ENCODE data around the gene STIM2. TPM values are rescaled to one million over a fixed set of nuclear protein-coding genes. Genes with fewer than 3 reads are reported as not detected.
A peak's percentile ranks its signal among the peaks of the same experiment; 100 is the strongest.

The STIM2 gene
- total and polyA plus RNA-seq, 2 donors, result 14.9 to 34.9 TPM

GRCh38 chr4:26851129-26851528 is 9.5 kb upstream of the STIM2 start:
- Histone ChIP-seq H3K36me3 (ENCODE audit: insufficient read depth) (no peaks in the 10 kb centered on the region), H3K4me3 (ENCODE audit: low read depth, low read length) (no peak overlapping the region), H3K27ac (ENCODE audit: low read depth) (no peak overlapping the region), H3K4me1 (ENCODE audit: insufficient read depth) (no peaks in the 10 kb centered on the region)
- DNase-seq (ENCODE audit: extremely low spot score), result no peak
- over 99% methylated on average over 2 of the region's 2 CpGs for WGBS

GRCh38 chr4:26854701-26855100 is 5.9 kb upstream of the STIM2 start:
- no peak for DNase-seq (ENCODE audit: extremely low spot score)
- H3K4me1 ChIP-seq (ENCODE audit: insufficient read depth), result no peaks in the 10 kb centered on the region
- WGBS, result 72% methylated on average over 6 of the region's 6 CpGs
- no peak overlapping the region for H3K4me3 ChIP-seq (ENCODE audit: low read depth, low read length)
- H3K27ac ChIP-seq (ENCODE audit: low read depth), result no peak overlapping the region
- no peaks in the 10 kb centered on the region for H3K36me3 ChIP-seq (ENCODE audit: insufficient read depth)

GRCh38 chr4:26856906-26857277 is 3.7 kb upstream of the STIM2 start:
- Histone ChIP-seq H3K4me3 (ENCODE audit: low read depth, low read length) (peak overlapping the region; percentile 64), H3K4me1 (ENCODE audit: insufficient read depth) (no peaks in the 10 kb centered on the region), H3K36me3 (ENCODE audit: insufficient read depth) (no peaks in the 10 kb centered on the region), H3K27ac (ENCODE audit: low read depth) (peak overlapping the region; percentile 83)
- 27% methylated on average over 7 of the region's 7 CpGs for WGBS
- DNase-seq (ENCODE audit: extremely low spot score), result no peak

GRCh38 chr4:26857278-26858034 is 3.2 kb upstream of the STIM2 start:
- no peak for DNase-seq (ENCODE audit: extremely low spot score)
- H3K36me3 ChIP-seq (ENCODE audit: insufficient read depth), result no peaks in the 10 kb centered on the region
- H3K4me1 ChIP-seq (ENCODE audit: insufficient read depth), result no peaks in the 10 kb centered on the region
- WGBS, result under 1% methylated on average over 65 of the region's 65 CpGs
- H3K4me3 ChIP-seq (ENCODE audit: low read depth, low read length), result peak overlapping the region; percentile 64
- H3K27ac ChIP-seq (ENCODE audit: low read depth), result peak overlapping the region; percentile 83

GRCh38 chr4:26858035-26858918 is 2.4 kb upstream of the STIM2 start:
- no peak for DNase-seq (ENCODE audit: extremely low spot score)
- Histone ChIP-seq H3K4me3 (ENCODE audit: low read depth, low read length) (peak overlapping the region; percentile 64), H3K27ac (ENCODE audit: low read depth) (no peak overlapping the region), H3K4me1 (ENCODE audit: insufficient read depth) (no peaks in the 10 kb centered on the region), H3K36me3 (ENCODE audit: insufficient read depth) (no peaks in the 10 kb centered on the region)
- 10% methylated on average over 17 of the region's 17 CpGs for WGBS

GRCh38 chr4:26858947-26859401 is 1.7 kb upstream of the STIM2 start:
- Histone ChIP-seq H3K27ac (ENCODE audit: low read depth) (no peak overlapping the region), H3K4me1 (ENCODE audit: insufficient read depth) (no peaks in the 10 kb centered on the region), H3K4me3 (ENCODE audit: low read depth, low read length) (no peak overlapping the region), H3K36me3 (ENCODE audit: insufficient read depth) (no peaks in the 10 kb centered on the region)
- WGBS, result 56% methylated on average over 3 of the region's 3 CpGs
- no peak for DNase-seq (ENCODE audit: extremely low spot score)

GRCh38 chr4:26859762-26860156 is 882 bp upstream of the STIM2 start:
- H3K27ac ChIP-seq (ENCODE audit: low read depth), result no peak overlapping the region
- no peak for DNase-seq (ENCODE audit: extremely low spot score)
- H3K4me1 ChIP-seq (ENCODE audit: insufficient read depth), result no peaks in the 10 kb centered on the region
- peak overlapping the region; percentile 93 for H3K4me3 ChIP-seq (ENCODE audit: low read depth, low read length)
- no peaks in the 10 kb centered on the region for H3K36me3 ChIP-seq (ENCODE audit: insufficient read depth)
- 47% methylated on average over 5 of the region's 5 CpGs for WGBS

GRCh38 chr4:26860922-26861433 is 337 bp downstream of the STIM2 start:
- Histone ChIP-seq H3K36me3 (ENCODE audit: insufficient read depth) (no peaks in the 10 kb centered on the region), H3K4me3 (ENCODE audit: low read depth, low read length) (peak overlapping the region; percentile 93), H3K27ac (ENCODE audit: low read depth) (peak overlapping the region; percentile 93), H3K4me1 (ENCODE audit: insufficient read depth) (no peaks in the 10 kb centered on the region)
- under 1% methylated on average over 70 of the region's 70 CpGs for WGBS
- DNase-seq (ENCODE audit: extremely low spot score), result no peak

- DNase-seq (ENCODE audit: extremely low spot score), result no peak
- H3K27ac ChIP-seq (ENCODE audit: low read depth), result peak overlapping the region; percentile 93
- no peaks in the 10 kb centered on the region for H3K4me1 ChIP-seq (ENCODE audit: insufficient read depth)
- peak overlapping the region; percentile 93 for H3K4me3 ChIP-seq (ENCODE audit: low read depth, low read length)
- H3K36me3 ChIP-seq (ENCODE audit: insufficient read depth), result no peaks in the 10 kb centered on the region
- WGBS, result 1% methylated on average over 36 of the region's 36 CpGs
Observed at GRCh38 chr4:26861434-26862186, 969 bp downstream of the STIM2 start.

- no peaks in the 10 kb centered on the region for H3K36me3 ChIP-seq (ENCODE audit: insufficient read depth)
- H3K4me3 ChIP-seq (ENCODE audit: low read depth, low read length), result peak overlapping the region; percentile 27
- no peak for DNase-seq (ENCODE audit: extremely low spot score)
- H3K27ac ChIP-seq (ENCODE audit: low read depth), result peak overlapping the region; percentile 6
- no peaks in the 10 kb centered on the region for H3K4me1 ChIP-seq (ENCODE audit: insufficient read depth)
- WGBS, result 10% methylated on average over 3 of the region's 3 CpGs
Observed at GRCh38 chr4:26862381-26862915, 1.8 kb downstream of the STIM2 start.

- Histone ChIP-seq H3K4me3 (ENCODE audit: low read depth, low read length) (no peak overlapping the region), H3K36me3 (ENCODE audit: insufficient read depth) (no peaks in the 10 kb centered on the region), H3K4me1 (ENCODE audit: insufficient read depth) (no peaks in the 10 kb centered on the region), H3K27ac (ENCODE audit: low read depth) (no peak overlapping the region)
- DNase-seq (ENCODE audit: extremely low spot score), result no peak
- WGBS, result 66% methylated on average over 5 of the region's 5 CpGs
Observed at GRCh38 chr4:26863512-26863911, 2.9 kb downstream of the STIM2 start.

GRCh38 chr4:26864899-26865298 is 4.3 kb downstream of the STIM2 start:
- DNase-seq (ENCODE audit: extremely low spot score), result no peak
- 80% methylated on average over 3 of the region's 3 CpGs for WGBS
- no peak overlapping the region for H3K4me3 ChIP-seq (ENCODE audit: low read depth, low read length)
- H3K36me3 ChIP-seq (ENCODE audit: insufficient read depth), result no peaks in the 10 kb centered on the region
- H3K27ac ChIP-seq (ENCODE audit: low read depth), result no peak overlapping the region
- H3K4me1 ChIP-seq (ENCODE audit: insufficient read depth), result no peaks in the 10 kb centered on the region

GRCh38 chr4:26866203-26866602 is 5.6 kb downstream of the STIM2 start:
- Histone ChIP-seq H3K36me3 (ENCODE audit: insufficient read depth) (no peaks in the 10 kb centered on the region), H3K4me3 (ENCODE audit: low read depth, low read length) (no peak overlapping the region), H3K27ac (ENCODE audit: low read depth) (no peak overlapping the region), H3K4me1 (ENCODE audit: insufficient read depth) (no peaks in the 10 kb centered on the region)
- DNase-seq (ENCODE audit: extremely low spot score), result no peak
- WGBS, result 91% methylated on average over 1 of the region's 1 CpG
